ENCODE data around the gene CYSTM1. TPM values are rescaled to one million over a fixed set of nuclear protein-coding genes. Genes with fewer than 3 reads are reported as not detected.

Gene CYSTM1
- polyA plus RNA-seq, 1 donor from 2014 or later, result 6.6 TPM

GRCh38 chr5:140284013-140284412 is 109.0 kb downstream of the CYSTM1 start:
- H3K9me3 ChIP-seq (ENCODE audit: low read length), result no peaks in the 10 kb centered on the region
- TF ChIP-seq POLR2AphosphoS5 (IDR thresholded peaks at IDR 0.05) (no peak), EP300 (conservative IDR thresholded peaks at IDR 0.05; ENCODE audit: poor library complexity, severe bottlenecking) (no peak), REST (IDR thresholded peaks at IDR 0.05; ENCODE audit: borderline replicate concordance) (no peak), RAD21 (conservative IDR thresholded peaks at IDR 0.05) (no peak), TAF1 (IDR thresholded peaks at IDR 0.05; ENCODE audit: low read depth) (no peak), SMC3 (conservative IDR thresholded peaks at IDR 0.05; ENCODE audit: poor library complexity) (no peak), EZH2 (IDR thresholded peaks at IDR 0.05; ENCODE audit: borderline replicate concordance, insufficient read depth, low read length, poor library complexity, severe bottlenecking) (no peak), MXI1 (conservative IDR thresholded peaks at IDR 0.05; ENCODE audit: poor library complexity, severe bottlenecking) (no peak), CTCF (IDR thresholded peaks at IDR 0.05; ENCODE audit: poor library complexity, severe bottlenecking) (no peak)
- no peaks in the 10 kb centered on the region for H3K9me2 ChIP-seq (ENCODE audit: insufficient read depth, low read length)
- no peak overlapping the region for H3K4me3 ChIP-seq (ENCODE audit: low read length)
- no peaks in the 10 kb centered on the region for H3K27me3 ChIP-seq (ENCODE audit: insufficient read depth, low read depth, low read length)
- H3K4me2 ChIP-seq (ENCODE audit: low read length), result no peak overlapping the region
- no peaks in the 10 kb centered on the region for H4K20me1 ChIP-seq (ENCODE audit: insufficient read depth)
- H3F3A ChIP-seq (ENCODE audit: insufficient read depth, low read length, poor library complexity, severe bottlenecking), result no peaks in the 10 kb centered on the region
- H2AFZ ChIP-seq (ENCODE audit: low read depth, low read length), result no peak overlapping the region
- H3K36me3 ChIP-seq (ENCODE audit: insufficient read depth, low read length), result no peaks in the 10 kb centered on the region
- H3K27ac ChIP-seq (ENCODE audit: low read length), result no peak overlapping the region
- peaks cover 22% of the 10 kb centered on the region for H3K79me2 ChIP-seq (replicated peaks; ENCODE audit: insufficient read depth, low read length)
- H3K9ac ChIP-seq (ENCODE audit: low read length), result no peak overlapping the region

- H3K4me3 ChIP-seq (ENCODE audit: low read length), result no peak overlapping the region
- H2AFZ ChIP-seq (ENCODE audit: low read depth, low read length), result no peak overlapping the region
- no peak overlapping the region for H3K9ac ChIP-seq (ENCODE audit: low read length)
- no peaks in the 10 kb centered on the region for H3K36me3 ChIP-seq (ENCODE audit: insufficient read depth, low read length)
- peaks cover 43% of the 10 kb centered on the region for H3K79me2 ChIP-seq (replicated peaks; ENCODE audit: insufficient read depth, low read length)
- no peak overlapping the region for H3K4me2 ChIP-seq (ENCODE audit: low read length)
- H4K20me1 ChIP-seq (ENCODE audit: insufficient read depth), result no peaks in the 10 kb centered on the region
- H3K27ac ChIP-seq (ENCODE audit: low read length), result no peak overlapping the region
- no peaks in the 10 kb centered on the region for H3F3A ChIP-seq (ENCODE audit: insufficient read depth, low read length, poor library complexity, severe bottlenecking)
- no peak for TF ChIP-seq EZH2 (IDR thresholded peaks at IDR 0.05; ENCODE audit: borderline replicate concordance, insufficient read depth, low read length, poor library complexity, severe bottlenecking)
- TF ChIP-seq SMC3 (conservative IDR thresholded peaks at IDR 0.05; ENCODE audit: poor library complexity), result no peak
- H3K27me3 ChIP-seq (ENCODE audit: insufficient read depth, low read depth, low read length), result no peaks in the 10 kb centered on the region
- H3K9me3 ChIP-seq (ENCODE audit: low read length), result no peaks in the 10 kb centered on the region
- H3K9me2 ChIP-seq (ENCODE audit: insufficient read depth, low read length), result no peaks in the 10 kb centered on the region
These were observed 111.4 kb downstream of the CYSTM1 start for GRCh38 chr5:140286424-140286823.

All from neural cell (in vitro differentiated cells).